ENCODE results near the gene DIRAS2. TPM values are rescaled to one million over a fixed set of nuclear protein-coding genes. Genes with fewer than 3 reads are reported as not detected.

Gene DIRAS2
- total RNA-seq, 4 donors from 2014 or later = 0.32 to 0.73 (median 0.53) TPM

GRCh38 chr9:90632647-90633207, 9.9 kb downstream of the DIRAS2 start:
- no peaks in the 10 kb centered on the region for H3K9me3 ChIP-seq
- H3K4me3 ChIP-seq = no peak overlapping the region
- no peaks in the 10 kb centered on the region for H3K27me3 ChIP-seq
- TF ChIP-seq CTCF (IDR thresholded peaks at IDR 0.05) = no peak
- no peak for TF ChIP-seq POLR2AphosphoS5 (IDR thresholded peaks at IDR 0.05)
- no peak for TF ChIP-seq EP300 (IDR thresholded peaks at IDR 0.05)
- TF ChIP-seq POLR2A (IDR thresholded peaks at IDR 0.05) = no peak
- H3K27ac ChIP-seq = no peak overlapping the region
- 70% methylated on average over 8 of the region's 8 CpGs for WGBS
- no peaks in the 10 kb centered on the region for H3K36me3 ChIP-seq
- no peaks in the 10 kb centered on the region for H3K4me1 ChIP-seq
- no peak for DNase-seq (ENCODE audit: low spot score in 2 of 2)

GRCh38 chr9:90631964-90632363, 10.7 kb downstream of the DIRAS2 start:
- Histone ChIP-seq H3K27ac (no peak overlapping the region), H3K36me3 (no peaks in the 10 kb centered on the region), H3K4me3 (no peak overlapping the region), H3K27me3 (no peaks in the 10 kb centered on the region), H3K4me1 (no peaks in the 10 kb centered on the region), H3K9me3 (no peaks in the 10 kb centered on the region)
- no peak for TF ChIP-seq POLR2A (IDR thresholded peaks at IDR 0.05)
- no peak for TF ChIP-seq CTCF (IDR thresholded peaks at IDR 0.05)
- TF ChIP-seq POLR2AphosphoS5 (IDR thresholded peaks at IDR 0.05) = no peak
- no peak for TF ChIP-seq EP300 (IDR thresholded peaks at IDR 0.05)
- no peak for DNase-seq (ENCODE audit: low spot score in 2 of 2)
- WGBS = 81% methylated on average over 1 of the region's 1 CpG

- Histone ChIP-seq H3K4me1 (no peaks in the 10 kb centered on the region), H3K27ac (no peak overlapping the region), H3K36me3 (no peaks in the 10 kb centered on the region), H3K27me3 (no peaks in the 10 kb centered on the region), H3K4me3 (no peak overlapping the region), H3K9me3 (no peaks in the 10 kb centered on the region)
- DNase-seq (ENCODE audit: low spot score in 2 of 2) = no peak
- 78% methylated on average over 3 of the region's 3 CpGs for WGBS
- TF ChIP-seq POLR2AphosphoS5 (IDR thresholded peaks at IDR 0.05) (no peak), POLR2A (IDR thresholded peaks at IDR 0.05) (no peak), EP300 (IDR thresholded peaks at IDR 0.05) (no peak), CTCF (IDR thresholded peaks at IDR 0.05) (no peak)
Measured at GRCh38 chr9:90629991-90630390, 12.6 kb downstream of the DIRAS2 start.

- H3K27ac ChIP-seq = no peak overlapping the region
- no peak for DNase-seq (ENCODE audit: low spot score in 2 of 2)
- TF ChIP-seq POLR2A (IDR thresholded peaks at IDR 0.05) (no peak), POLR2AphosphoS5 (IDR thresholded peaks at IDR 0.05) (no peak), CTCF (IDR thresholded peaks at IDR 0.05) (no peak), EP300 (IDR thresholded peaks at IDR 0.05) (no peak)
- no peak overlapping the region for H3K4me3 ChIP-seq
- H3K27me3 ChIP-seq = no peaks in the 10 kb centered on the region
- H3K4me1 ChIP-seq = no peaks in the 10 kb centered on the region
- 90% methylated on average over 6 of the region's 6 CpGs for WGBS
- no peaks in the 10 kb centered on the region for H3K36me3 ChIP-seq
- H3K9me3 ChIP-seq = no peaks in the 10 kb centered on the region
Measured at GRCh38 chr9:90629354-90629753, 13.3 kb downstream of the DIRAS2 start.

GRCh38 chr9:90616806-90617205, 25.8 kb downstream of the DIRAS2 start:
- WGBS = 81% methylated on average over 3 of the region's 3 CpGs
- no peaks in the 10 kb centered on the region for H3K36me3 ChIP-seq
- no peaks in the 10 kb centered on the region for H3K9me3 ChIP-seq
- no peak overlapping the region for H3K27ac ChIP-seq
- no peak overlapping the region for H3K4me3 ChIP-seq
- H3K27me3 ChIP-seq = no peaks in the 10 kb centered on the region
- DNase-seq (ENCODE audit: low spot score in 2 of 2) = no peak
- TF ChIP-seq EP300 (IDR thresholded peaks at IDR 0.05) (no peak), CTCF (IDR thresholded peaks at IDR 0.05) (no peak), POLR2AphosphoS5 (IDR thresholded peaks at IDR 0.05) (no peak), POLR2A (IDR thresholded peaks at IDR 0.05) (no peak)
- no peaks in the 10 kb centered on the region for H3K4me1 ChIP-seq
